Tibial nerve (tissue), 4 donors: Measurements from ENCODE around the gene FBXO47.

Source experiments
- EP300 ChIP-seq, 2 donors: sonication (generic); formaldehyde crosslinking; IDR thresholded peaks; one replicate each; pipeline ENCODE4 v1.6.1; 2017; ENCODE audit warnings: antibody characterized with exemption in 2 of 2, mild to moderate bottlenecking in 1 of 2
- POLR2A ChIP-seq, 2 donors: fragments of 450-650 bp; IDR thresholded peaks; one replicate each; pipeline ENCODE4 v1.6.1; 2017; ENCODE audit warnings: antibody characterized with exemption in 2 of 2, mild to moderate bottlenecking in 2 of 2, moderate library complexity in 2 of 2
- TF ChIP-seq, protein P1 (sequence below), 5 experiments: fragments of 200-600 bp in 3 of 5; fragments of 450-650 bp in 2 of 5; sonication (generic) in 3 of 5; IDR thresholded peaks; one replicate each; pipeline ENCODE4 v1.5.1; 2016 to 2019; ENCODE audit warnings: antibody characterized with exemption in 5 of 5, mild to moderate bottlenecking in 3 of 5, moderate library complexity in 2 of 5

GRCh38 chr17:38899421-38899820, 67.8 kb downstream of the FBXO47 start:
- TF ChIP-seq EP300 (IDR thresholded peaks at IDR 0.05) (no peak), POLR2A (IDR thresholded peaks at IDR 0.05) (no peak)
- TF ChIP-seq, protein P1, sequence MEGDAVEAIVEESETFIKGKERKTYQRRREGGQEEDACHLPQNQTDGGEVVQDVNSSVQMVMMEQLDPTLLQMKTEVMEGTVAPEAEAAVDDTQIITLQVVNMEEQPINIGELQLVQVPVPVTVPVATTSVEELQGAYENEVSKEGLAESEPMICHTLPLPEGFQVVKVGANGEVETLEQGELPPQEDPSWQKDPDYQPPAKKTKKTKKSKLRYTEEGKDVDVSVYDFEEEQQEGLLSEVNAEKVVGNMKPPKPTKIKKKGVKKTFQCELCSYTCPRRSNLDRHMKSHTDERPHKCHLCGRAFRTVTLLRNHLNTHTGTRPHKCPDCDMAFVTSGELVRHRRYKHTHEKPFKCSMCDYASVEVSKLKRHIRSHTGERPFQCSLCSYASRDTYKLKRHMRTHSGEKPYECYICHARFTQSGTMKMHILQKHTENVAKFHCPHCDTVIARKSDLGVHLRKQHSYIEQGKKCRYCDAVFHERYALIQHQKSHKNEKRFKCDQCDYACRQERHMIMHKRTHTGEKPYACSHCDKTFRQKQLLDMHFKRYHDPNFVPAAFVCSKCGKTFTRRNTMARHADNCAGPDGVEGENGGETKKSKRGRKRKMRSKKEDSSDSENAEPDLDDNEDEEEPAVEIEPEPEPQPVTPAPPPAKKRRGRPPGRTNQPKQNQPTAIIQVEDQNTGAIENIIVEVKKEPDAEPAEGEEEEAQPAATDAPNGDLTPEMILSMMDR (IDR thresholded peaks at IDR 0.05): no peak
